A549 (cell line): Measurements from ENCODE around the gene ASTE1.

Source experiments
- CTCF ChIP-seq: fragments of >200 bp; sonication (Bioruptor Twin); formaldehyde crosslinking; IDR thresholded peaks from 3 replicates; pipeline ENCODE4 v1.5.1; 2016
- EP300 ChIP-seq, 2 experiments: fragments of >200 bp; sonication (Bioruptor Twin); formaldehyde crosslinking; IDR thresholded peaks; 2 replicates in 1 of 2; 3 replicates in 1 of 2; pipeline ENCODE4 v1.6.1; 2016 to 2017
- JUN ChIP-seq, 2 experiments: fragments of >200 bp; sonication (Bioruptor Twin); formaldehyde crosslinking; IDR thresholded peaks; 2 replicates in 1 of 2; 3 replicates in 1 of 2; pipeline ENCODE4 v1.6.1; 2016 to 2017
- MAFK ChIP-seq: fragments of 450-650 bp; IDR thresholded peaks from 2 replicates; pipeline ENCODE4 v1.6.1; 2014; ENCODE audit not compliant: partially characterized antibody
- PHF8 ChIP-seq: fragments of 200-600 bp; sonication (generic); IDR thresholded peaks from 2 replicates; pipeline ENCODE4 v1.6.1; 2016; ENCODE audit warnings: low read depth, mild to moderate bottlenecking, antibody characterized with exemption, moderate library complexity, borderline replicate concordance
- REST ChIP-seq: fragments of 200-600 bp; sonication (generic); IDR thresholded peaks from 2 replicates; pipeline ENCODE4 v1.6.1; 2016; ENCODE audit warnings: antibody characterized with exemption, mild to moderate bottlenecking, moderate library complexity
- RNF2 ChIP-seq: fragments of 200-600 bp; sonication (generic); IDR thresholded peaks from 2 replicates; pipeline ENCODE4 v1.6.1; 2016; ENCODE audit warnings: low read depth, mild to moderate bottlenecking, antibody characterized with exemption, moderate library complexity, borderline replicate concordance
- SMC3 ChIP-seq: fragments of >200 bp; sonication (Bioruptor Twin); formaldehyde crosslinking; IDR thresholded peaks from 3 replicates; pipeline ENCODE4 v1.6.1; 2018; ENCODE audit warnings: inconsistent platforms
- TF ChIP-seq, protein P1 (sequence below): fragments of 250-450 bp; sonication (Bioruptor Pico); IDR thresholded peaks from 2 replicates; pipeline ENCODE4 v1.5.0; 2020; ENCODE audit warnings: low read depth, mild to moderate bottlenecking, moderate library complexity

DNA sequence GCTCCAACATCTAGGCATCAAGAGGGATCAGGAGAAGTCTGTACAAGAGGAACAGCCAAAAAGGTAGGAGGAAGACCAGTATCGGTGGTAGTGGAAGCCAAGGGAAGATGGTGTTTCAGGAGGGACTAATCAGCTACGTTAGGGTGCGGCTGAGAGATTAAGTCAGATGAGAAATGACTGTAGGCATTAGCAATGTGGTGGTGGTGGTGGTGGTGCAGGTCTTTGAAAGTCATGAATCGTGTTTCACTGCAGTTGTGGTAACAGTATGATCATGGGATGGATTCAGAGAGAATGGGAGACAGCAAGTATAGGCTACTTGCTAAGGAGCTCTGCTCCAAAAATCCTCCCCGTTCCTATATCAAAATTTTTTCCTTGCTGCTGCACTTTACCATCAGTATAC is 35.5 kb downstream of the ASTE1 start:
- TF ChIP-seq EP300 (IDR thresholded peaks at IDR 0.05) (no peak), CTCF (no peak), RNF2 (no peak), REST (no peak), JUN (IDR thresholded peaks at IDR 0.05) (no peak), PHF8 (no peak), SMC3 (no peak), MAFK (no peak)
- TF ChIP-seq, protein P1, sequence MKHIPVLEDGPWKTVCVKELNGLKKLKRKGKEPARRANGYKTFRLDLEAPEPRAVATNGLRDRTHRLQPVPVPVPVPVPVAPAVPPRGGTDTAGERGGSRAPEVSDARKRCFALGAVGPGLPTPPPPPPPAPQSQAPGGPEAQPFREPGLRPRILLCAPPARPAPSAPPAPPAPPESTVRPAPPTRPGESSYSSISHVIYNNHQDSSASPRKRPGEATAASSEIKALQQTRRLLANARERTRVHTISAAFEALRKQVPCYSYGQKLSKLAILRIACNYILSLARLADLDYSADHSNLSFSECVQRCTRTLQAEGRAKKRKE (CRISPR knock-in tag), result no peak
